Mesenchymal stem cell (in vitro differentiated cells and primary cell): ENCODE measurements around the gene ASCC1.

Experiments used
- DNase-seq: peaks from one replicate; pipeline ENCODE4 v3.0.0-alpha.2; 2013
- H2AFZ ChIP-seq: one replicate; pipeline ENCODE4 v1.6.1; 2013; ENCODE audit warnings: low read depth, mild to moderate bottlenecking, control low read depth, inconsistent platforms, low read length, moderate library complexity
- H2AK5ac ChIP-seq: 2 replicates; pipeline ENCODE4 v1.6.1; 2013; ENCODE audit warnings: low read length, moderate library complexity, mild to moderate bottlenecking, inconsistent platforms; ENCODE audit not compliant: severe bottlenecking
- H2BK120ac ChIP-seq: one replicate; pipeline ENCODE4 v1.6.1; 2013; ENCODE audit warnings: low read depth, mild to moderate bottlenecking, inconsistent platforms, low read length, moderate library complexity
- H2BK12ac ChIP-seq, 2 experiments: one replicate each; pipeline ENCODE4 v1.6.1; 2013; ENCODE audit warnings: inconsistent platforms in 2 of 2, low read length in 2 of 2, mild to moderate bottlenecking in 2 of 2, moderate library complexity in 2 of 2, control low read depth in 1 of 2
- H2BK15ac ChIP-seq: one replicate; pipeline ENCODE4 v1.6.1; 2013; ENCODE audit warnings: mild to moderate bottlenecking, low read depth, inconsistent platforms; ENCODE audit not compliant: poor library complexity, severe bottlenecking
- H2BK5ac ChIP-seq: 2 replicates; pipeline ENCODE4 v1.6.1; 2013; ENCODE audit warnings: low read depth, mild to moderate bottlenecking, low read length, control low read depth, inconsistent platforms; ENCODE audit not compliant: poor library complexity, severe bottlenecking
- H3K14ac ChIP-seq, 2 experiments: one replicate each; pipeline ENCODE4 v1.6.1; 2013; ENCODE audit warnings: inconsistent platforms in 2 of 2, low read length in 2 of 2, control low read depth in 1 of 2, mild to moderate bottlenecking in 1 of 2, moderate library complexity in 1 of 2
- H3K18ac ChIP-seq, 2 experiments: one replicate each; pipeline ENCODE4 v1.6.1; 2013; ENCODE audit warnings: inconsistent platforms in 2 of 2, low read length in 2 of 2, control low read depth in 1 of 2, low read depth in 1 of 2, mild to moderate bottlenecking in 1 of 2
- H3K23ac ChIP-seq, 2 experiments: one replicate each; pipeline ENCODE4 v1.6.1; 2013; ENCODE audit warnings: inconsistent platforms in 2 of 2, low read length in 2 of 2, mild to moderate bottlenecking in 2 of 2, moderate library complexity in 2 of 2, control low read depth in 1 of 2
- H3K27ac ChIP-seq: 2 replicates; pipeline ENCODE4 v1.5.1; 2013; ENCODE audit warnings: mild to moderate bottlenecking, moderate library complexity, low read length, control low read depth, inconsistent platforms; ENCODE audit not compliant: poor library complexity, severe bottlenecking
- H3K27me3 ChIP-seq, 2 experiments: 2 replicates each; pipeline versions ENCODE4 v1.6.1 to v1.7.0; 2013; ENCODE audit warnings: low read length in 2 of 2, mild to moderate bottlenecking in 2 of 2, moderate library complexity in 2 of 2, control low read depth in 1 of 2, inconsistent platforms in 1 of 2; ENCODE audit not compliant: control insufficient read depth in 1 of 2, insufficient read depth in 1 of 2
- H3K36me3 ChIP-seq, 2 experiments: 2 replicates each; pipeline versions ENCODE4 v1.6.1 to v1.7.0; 2013; ENCODE audit warnings: low read length in 2 of 2, control low read depth in 1 of 2, inconsistent platforms in 1 of 2, low read depth in 1 of 2, mild to moderate bottlenecking in 1 of 2; ENCODE audit not compliant: insufficient read depth in 2 of 2, control insufficient read depth in 1 of 2
- H3K4ac ChIP-seq, 2 experiments: one replicate each; pipeline ENCODE4 v1.6.1; 2013; ENCODE audit warnings: inconsistent platforms in 2 of 2, low read length in 2 of 2, mild to moderate bottlenecking in 2 of 2, moderate library complexity in 2 of 2, control low read depth in 1 of 2, low read depth in 1 of 2
- H3K4me1 ChIP-seq: 2 replicates; pipeline ENCODE4 v1.6.1; 2013; ENCODE audit warnings: low read depth, low read length, control low read depth; ENCODE audit not compliant: control insufficient read depth, insufficient read depth
- H3K4me2 ChIP-seq: 2 replicates; pipeline ENCODE4 v1.6.1; 2013; ENCODE audit warnings: low read length, mild to moderate bottlenecking, inconsistent platforms; ENCODE audit not compliant: poor library complexity, severe bottlenecking
- H3K4me3 ChIP-seq, 2 experiments: 2 replicates each; pipeline versions ENCODE4 v1.5.1 to v1.7.0; 2013; ENCODE audit warnings: low read length in 2 of 2, mild to moderate bottlenecking in 2 of 2, control low read depth in 1 of 2, low read depth in 1 of 2; ENCODE audit not compliant: insufficient read depth in 1 of 2
- H3K79me1 ChIP-seq: replicated peaks from 2 replicates; pipeline ENCODE4 v1.6.1; 2013; ENCODE audit warnings: mild to moderate bottlenecking, control low read depth, low read length, inconsistent platforms; ENCODE audit not compliant: poor library complexity, severe bottlenecking
- H3K9ac ChIP-seq: 2 replicates; pipeline ENCODE4 v1.7.0; 2013; ENCODE audit warnings: mild to moderate bottlenecking, low read length, moderate library complexity
- H3K9me3 ChIP-seq: 2 replicates; pipeline ENCODE4 v1.7.0; 2013; ENCODE audit warnings: mild to moderate bottlenecking, low read length; ENCODE audit not compliant: control insufficient read depth
- H4K8ac ChIP-seq: one replicate; pipeline ENCODE4 v1.6.1; 2013; ENCODE audit warnings: inconsistent platforms, mild to moderate bottlenecking, low read length, moderate library complexity
- H4K91ac ChIP-seq: one replicate; pipeline ENCODE4 v1.6.1; 2013; ENCODE audit warnings: mild to moderate bottlenecking, low read length, inconsistent platforms
- WGBS: methylation state at CpG from one replicate; pipeline ENCODE4 v1.1.7; 2013; ENCODE audit warnings: mixed read lengths; 5-methylcytosine and 5-hydroxymethylcytosine counted together

The ASCC1 gene

DNA sequence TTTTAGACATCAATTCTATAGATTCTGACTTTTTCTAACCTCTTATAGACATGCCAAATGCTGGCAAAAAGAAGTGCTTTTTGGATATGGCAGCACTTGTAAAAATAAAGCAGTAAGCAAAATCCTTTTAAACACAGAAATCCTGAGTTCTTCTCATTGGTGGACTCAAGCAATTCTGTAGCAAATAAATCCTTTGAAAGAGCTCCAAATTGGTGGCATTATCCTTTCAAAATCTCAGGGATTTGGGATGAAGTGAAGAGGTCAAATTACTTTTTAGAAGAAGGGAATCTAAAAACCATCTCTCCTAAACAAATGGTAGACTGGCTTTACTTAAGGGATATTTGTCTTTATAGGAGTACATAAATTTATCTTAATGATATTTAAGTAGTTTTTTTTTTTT is 17.5 kb upstream of the ASCC1 start:
- Histone ChIP-seq H2BK5ac (no peak overlapping the region), H3K4me2 (no peak overlapping the region), H3K4ac (no peak overlapping the region), H3K9me3 (no peaks in the 10 kb centered on the region), H2BK15ac (no peak overlapping the region), H3K79me1 (peaks cover 15% of the 10 kb centered on the region), H2AK5ac (no peak overlapping the region), H3K27me3 (no peaks in the 10 kb centered on the region), H2BK12ac (no peak overlapping the region), H2BK120ac (no peak overlapping the region), H3K14ac (no peak overlapping the region), H2AFZ (no peak overlapping the region), H3K27ac (no peak overlapping the region), H3K4me1 (peaks cover 1% of the 10 kb centered on the region), H3K9ac (no peak overlapping the region), H4K8ac (no peak overlapping the region), H3K23ac (no peak overlapping the region), H3K18ac (no peak overlapping the region), H3K4me3 (no peak overlapping the region), H4K91ac (no peak overlapping the region), H3K36me3 (peaks cover 33 to 50% of the 10 kb centered on the region in 2 experiments)
- DNase-seq, result no peak

DNA sequence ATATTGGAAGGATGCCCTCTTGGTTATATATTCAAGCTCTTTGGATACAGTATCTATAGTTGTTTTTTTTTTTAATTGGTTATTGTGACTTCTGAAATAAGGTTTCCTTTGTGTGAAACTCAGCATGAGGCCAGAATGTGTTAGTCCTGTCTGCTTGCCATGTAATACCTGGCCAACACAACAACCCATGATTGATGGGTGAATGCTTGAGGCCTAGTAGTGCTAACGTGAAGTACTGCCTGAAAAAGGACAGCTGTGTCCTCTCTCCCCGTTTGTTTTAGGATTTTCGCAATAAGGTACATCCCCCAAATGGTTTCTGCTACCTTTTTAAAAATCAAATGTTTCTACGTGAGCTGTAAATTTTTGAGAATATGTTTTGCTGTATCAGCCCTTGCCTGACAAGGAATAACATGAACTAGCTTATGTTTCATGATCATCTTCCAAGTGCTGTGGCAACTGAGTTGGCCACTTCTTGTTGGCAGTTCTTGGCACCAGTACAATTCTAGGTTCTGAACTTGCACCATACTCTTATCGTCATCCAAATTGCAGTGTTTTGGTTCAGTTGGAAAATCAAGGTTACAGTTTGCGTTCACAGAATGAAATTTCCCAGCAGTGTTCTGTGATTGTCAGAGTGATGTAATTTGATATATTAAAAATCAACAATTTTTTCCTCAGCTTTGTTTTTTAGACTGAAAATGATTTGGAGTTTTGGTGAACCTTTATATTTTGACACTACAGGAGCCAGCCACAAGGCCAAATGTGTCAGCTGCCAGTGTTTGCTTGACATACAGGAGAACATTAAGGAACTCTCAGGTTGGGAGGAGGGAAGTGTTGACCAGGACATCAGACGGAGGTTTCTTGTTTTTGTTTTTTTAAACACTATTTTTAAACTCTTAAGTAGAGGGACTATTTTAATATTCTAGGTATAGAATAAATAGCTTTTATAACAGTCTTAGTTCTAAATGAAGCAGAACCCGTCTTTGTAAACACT is 13.5 kb upstream of the ASCC1 start:
- Histone ChIP-seq H3K27me3 (no peaks in the 10 kb centered on the region), H4K8ac (no peak overlapping the region), H2AK5ac (no peak overlapping the region), H3K4ac (no peak overlapping the region), H2BK15ac (no peak overlapping the region), H3K9ac (no peak overlapping the region), H3K23ac (no peak overlapping the region), H3K36me3 (peaks cover 27 to 49% of the 10 kb centered on the region in 2 experiments), H3K14ac (no peak overlapping the region), H3K9me3 (no peaks in the 10 kb centered on the region), H3K4me3 (no peak overlapping the region), H2BK120ac (no peak overlapping the region), H3K79me1 (peaks cover 22% of the 10 kb centered on the region), H3K4me1 (peaks cover 1% of the 10 kb centered on the region), H3K4me2 (no peak overlapping the region), H3K18ac (no peak overlapping the region), H2BK12ac (no peak overlapping the region), H2AFZ (no peak overlapping the region), H4K91ac (no peak overlapping the region), H3K27ac (no peak overlapping the region), H2BK5ac (no peak overlapping the region)
- WGBS, result 76% methylated on average over 4 of the region's 8 CpGs
- DNase-seq, result no peak

DNA sequence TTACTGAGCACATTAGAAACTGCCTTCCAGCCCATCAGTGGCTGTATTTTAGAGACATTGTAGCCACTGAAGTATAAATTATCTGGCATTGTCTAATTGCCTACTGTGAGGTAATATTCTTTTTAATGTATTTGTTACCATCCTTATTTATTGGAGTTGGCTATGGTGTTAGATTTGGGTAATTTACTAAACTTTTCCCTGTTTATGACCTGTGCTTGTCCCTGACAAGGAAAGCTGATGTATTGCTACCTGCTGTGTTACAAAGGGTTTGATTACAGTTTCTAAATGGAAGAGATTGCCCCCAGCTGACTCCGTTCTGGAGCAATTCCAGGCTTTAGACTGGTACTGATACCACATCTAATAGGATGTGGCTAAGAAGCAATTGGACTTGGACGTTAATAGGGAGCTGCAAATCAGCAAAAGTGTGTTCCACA is 12.3 kb upstream of the ASCC1 start:
- peak overlapping the region in 1 of 2 experiments; percentile 17 for H3K4ac ChIP-seq
- no peak overlapping the region for H3K27ac ChIP-seq
- H4K8ac ChIP-seq, result no peak overlapping the region
- no peak overlapping the region for H4K91ac ChIP-seq
- H2AK5ac ChIP-seq, result no peak overlapping the region
- no peak overlapping the region for H3K23ac ChIP-seq
- DNase-seq, result no peak
- no peak overlapping the region for H3K9ac ChIP-seq
- no peak overlapping the region for H2BK15ac ChIP-seq
- no peaks in the 10 kb centered on the region for H3K9me3 ChIP-seq
- H3K18ac ChIP-seq, result no peak overlapping the region
- peaks cover 21 to 39% of the 10 kb centered on the region in 2 experiments for H3K36me3 ChIP-seq
- no peak overlapping the region for H3K14ac ChIP-seq
- H3K4me1 ChIP-seq, result peaks cover 1% of the 10 kb centered on the region
- no peak overlapping the region for H2AFZ ChIP-seq
- H3K27me3 ChIP-seq, result no peaks in the 10 kb centered on the region
- WGBS, result 78% methylated on average over 2 of the region's 2 CpGs
- peaks cover 24% of the 10 kb centered on the region for H3K79me1 ChIP-seq
- no peak overlapping the region for H3K4me2 ChIP-seq
- H2BK5ac ChIP-seq, result no peak overlapping the region
- no peak overlapping the region for H2BK120ac ChIP-seq
- H2BK12ac ChIP-seq, result no peak overlapping the region
- H3K4me3 ChIP-seq, result no peak overlapping the region

DNA sequence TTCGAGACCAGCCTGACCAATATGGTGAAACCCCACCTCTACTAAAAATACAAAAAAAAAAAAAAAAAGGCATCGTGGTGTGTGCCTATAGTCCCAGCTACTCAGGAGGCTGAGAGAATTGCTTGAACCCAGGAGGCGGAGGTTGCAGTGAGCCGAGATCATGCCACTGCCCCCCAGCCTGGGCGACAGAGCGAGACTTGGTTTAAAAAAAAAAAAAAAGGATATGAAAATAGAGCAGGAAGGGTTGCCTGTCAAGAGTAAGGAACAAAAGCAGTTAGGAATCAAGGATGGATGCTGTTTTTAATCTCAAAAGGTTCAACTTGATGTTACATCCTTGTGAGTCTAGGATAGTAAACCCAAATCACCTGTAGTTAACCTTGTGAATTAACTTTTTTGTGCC is 11.8 kb upstream of the ASCC1 start:
- Histone ChIP-seq H4K8ac (no peak overlapping the region), H3K4me3 (no peak overlapping the region), H3K18ac (no peak overlapping the region), H3K79me1 (peaks cover 25% of the 10 kb centered on the region), H3K27ac (no peak overlapping the region), H3K9me3 (no peaks in the 10 kb centered on the region), H2AFZ (no peak overlapping the region), H3K36me3 (peaks cover 18 to 33% of the 10 kb centered on the region in 2 experiments), H3K23ac (no peak overlapping the region), H2BK120ac (no peak overlapping the region), H2BK12ac (no peak overlapping the region), H3K9ac (no peak overlapping the region), H3K4me2 (no peak overlapping the region), H3K4me1 (peaks cover 3% of the 10 kb centered on the region), H2AK5ac (no peak overlapping the region), H2BK15ac (no peak overlapping the region), H2BK5ac (no peak overlapping the region), H4K91ac (no peak overlapping the region), H3K4ac (no peak overlapping the region), H3K14ac (no peak overlapping the region), H3K27me3 (no peaks in the 10 kb centered on the region)
- DNase-seq, result no peak
- 95% methylated on average over 6 of the region's 6 CpGs for WGBS
